ENCODE measurements around the gene SAPCD1. TPM values are rescaled to one million over a fixed set of nuclear protein-coding genes. Genes with fewer than 3 reads are reported as not detected.

The SAPCD1 gene
- polyA plus RNA-seq, 3 donors, result 10.4 TPM; not detected in 2

GRCh38 chr6:31729515-31729978 lies 32.9 kb upstream of the SAPCD1 start:
- Histone ChIP-seq H3K79me2 (ENCODE audit: insufficient read depth, low read length) (peaks cover 59% of the 10 kb centered on the region), H3K27ac (ENCODE audit: low read depth in 1 of 2, low read length in 2 of 2) (peak overlapping the region; percentile 94 to 96), H4K20me1 (ENCODE audit: insufficient read depth, low read length) (peaks cover 44% of the 10 kb centered on the region), H3K4me2 (replicated peaks; ENCODE audit: extremely low read depth, low read length, poor library complexity, severe bottlenecking) (peak overlapping the region; percentile 92), H3K36me3 (replicated peaks in 1 of 2; ENCODE audit: control insufficient read depth in 1 of 2, insufficient read depth in 2 of 2, low read length in 2 of 2) (peaks cover 39 to 40% of the 10 kb centered on the region in 2 donors), H3K4me3 (replicated peaks in 1 of 3; ENCODE audit: low read depth in 2 of 3, low read length in 3 of 3) (peak overlapping the region; percentile 68 to 87 (median 81)), H3K9me3 (replicated peaks in 1 of 2; ENCODE audit: control insufficient read depth in 1 of 2, insufficient read depth in 1 of 2, low read length in 2 of 2) (no peaks in the 10 kb centered on the region), H3K27me3 (ENCODE audit: control insufficient read depth in 2 of 2, insufficient read depth in 2 of 2, low read length in 2 of 2) (no peaks in the 10 kb centered on the region), H2AFZ (ENCODE audit: insufficient read depth, low read depth, low read length, poor library complexity, severe bottlenecking) (no peak overlapping the region), H3K9ac (ENCODE audit: insufficient read depth, low read length, poor library complexity, severe bottlenecking) (peak overlapping the region; percentile 64), H3K4me1 (ENCODE audit: control insufficient read depth in 1 of 2, insufficient read depth in 2 of 2, low read length in 2 of 2) (peaks cover 76 to 90% of the 10 kb centered on the region in 2 donors)
- intact Hi-C loops (cut with micrococcal nuclease), result loop anchor here (5.0 to 10.0 kb wide), 2 partner anchors 103 to 105 kb away; no protein-coding TSS in a partner anchor
- Mint-ChIP-seq H3K4me3 (peak overlapping the region; percentile 96), H3K9me3 (peaks cover 0 to 4% (median 0%) of the 10 kb centered on the region in 7 donors), H3K36me3 (peaks cover 62 to 65% of the 10 kb centered on the region in 2 donors), H3K4me1 (peaks cover 73% of the 10 kb centered on the region), H3K27me3 (ENCODE audit: low read depth in 3 of 3) (peaks cover 0 to 4% (median 4%) of the 10 kb centered on the region in 3 donors), H3K27ac (peak overlapping the region; percentile 96 to 99 (median 98))
- DNase-seq, result peak; percentile 75 to 83 (median 78)
- under 1% methylated on average over 22 of the region's 29 CpGs for WGBS (ENCODE audit: insufficient coverage)
- TF ChIP-seq CTCF (IDR thresholded peaks at IDR 0.05), result peak; percentile 80

GRCh38 chr6:31729979-31730630 lies 32.4 kb upstream of the SAPCD1 start:
- WGBS (ENCODE audit: insufficient coverage), result under 1% methylated on average over 37 of the region's 46 CpGs
- intact Hi-C loops (cut with micrococcal nuclease), result loop anchor here (2.0 to 10.0 kb wide), 6 partner anchors 37 to 185 kb away; partner anchors contain the start of genes ATP6V1G2 (in 1 of the 2), DDX39B (in 1 of the 2), NFKBIL1 (in 1 of the 2) and VARS1 (in 1 of the 2)
- peaks cover 65% of the 10 kb centered on the region for H3K79me2 ChIP-seq (ENCODE audit: insufficient read depth, low read length)
- peak; percentile 55 to 70 (median 65) for DNase-seq
- peaks cover 48% of the 10 kb centered on the region for H4K20me1 ChIP-seq (ENCODE audit: insufficient read depth, low read length)
- H3K4me2 ChIP-seq (replicated peaks; ENCODE audit: extremely low read depth, low read length, poor library complexity, severe bottlenecking), result peak overlapping the region; percentile 92
- peak overlapping the region; percentile 94 to 96 for H3K27ac ChIP-seq (ENCODE audit: low read depth in 1 of 2, low read length in 2 of 2)
- H3K9ac ChIP-seq (ENCODE audit: insufficient read depth, low read length, poor library complexity, severe bottlenecking), result peak overlapping the region; percentile 64
- Mint-ChIP-seq H3K36me3 (peaks cover 58 to 63% of the 10 kb centered on the region in 2 donors), H3K4me3 (peak overlapping the region; percentile 96), H3K4me1 (peaks cover 72% of the 10 kb centered on the region), H3K27ac (peak overlapping the region; percentile 96 to 99 (median 98)), H3K9me3 (peaks cover 0 to 4% (median 0%) of the 10 kb centered on the region in 7 donors), H3K27me3 (ENCODE audit: low read depth in 3 of 3) (peaks cover 0 to 4% (median 2%) of the 10 kb centered on the region in 3 donors)
- H3K4me1 ChIP-seq (ENCODE audit: control insufficient read depth in 1 of 2, insufficient read depth in 2 of 2, low read length in 2 of 2), result peaks cover 78 to 91% of the 10 kb centered on the region in 2 donors
- no peak overlapping the region for H2AFZ ChIP-seq (ENCODE audit: insufficient read depth, low read depth, low read length, poor library complexity, severe bottlenecking)
- no peak for TF ChIP-seq CTCF (IDR thresholded peaks at IDR 0.05)
- H3K9me3 ChIP-seq (replicated peaks in 1 of 2; ENCODE audit: control insufficient read depth in 1 of 2, insufficient read depth in 1 of 2, low read length in 2 of 2), result no peaks in the 10 kb centered on the region
- H3K27me3 ChIP-seq (ENCODE audit: control insufficient read depth in 2 of 2, insufficient read depth in 2 of 2, low read length in 2 of 2), result no peaks in the 10 kb centered on the region
- peak overlapping the region; percentile 68 to 87 (median 81) for H3K4me3 ChIP-seq (replicated peaks in 1 of 3; ENCODE audit: low read depth in 2 of 3, low read length in 3 of 3)
- H3K36me3 ChIP-seq (replicated peaks in 1 of 2; ENCODE audit: control insufficient read depth in 1 of 2, insufficient read depth in 2 of 2, low read length in 2 of 2), result peaks cover 39 to 40% of the 10 kb centered on the region in 2 donors

All from CD14-positive monocyte (primary cell).